GM15510 (cell line): Measurements from ENCODE around the gene CASP1.

Experiments used
- POLR2A ChIP-seq: IDR thresholded peaks from 3 replicates; pipeline ENCODE4 v1.6.1; 2011; ENCODE audit warnings: borderline replicate concordance; ENCODE audit not compliant: insufficient read length; ENCODE audit errors: extremely low read depth

CASP1 gene

DNA sequence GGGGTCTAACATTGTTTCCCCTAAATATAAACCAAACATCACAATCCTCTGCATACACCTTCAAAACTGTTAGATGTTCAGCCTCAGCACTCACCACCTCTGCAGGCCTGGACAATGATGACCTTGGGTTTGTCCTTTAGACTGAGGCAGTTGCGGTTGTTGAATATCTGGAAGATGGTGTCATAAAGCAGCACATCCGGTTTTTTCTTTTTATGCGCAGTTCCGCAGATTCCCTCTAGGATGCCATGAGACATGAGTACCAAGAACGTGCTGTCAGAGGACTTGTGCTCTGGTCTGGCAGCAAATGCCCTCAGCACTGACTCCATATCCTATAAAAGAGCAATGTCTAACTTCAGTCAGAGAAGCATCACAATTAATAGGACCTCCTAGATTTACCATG, 34.8 kb downstream of the CASP1 start:
- TF ChIP-seq POLR2A = no peak

GRCh38 chr11:104999721-105000120, 35.2 kb downstream of the CASP1 start:
- no peak for TF ChIP-seq POLR2A

DNA sequence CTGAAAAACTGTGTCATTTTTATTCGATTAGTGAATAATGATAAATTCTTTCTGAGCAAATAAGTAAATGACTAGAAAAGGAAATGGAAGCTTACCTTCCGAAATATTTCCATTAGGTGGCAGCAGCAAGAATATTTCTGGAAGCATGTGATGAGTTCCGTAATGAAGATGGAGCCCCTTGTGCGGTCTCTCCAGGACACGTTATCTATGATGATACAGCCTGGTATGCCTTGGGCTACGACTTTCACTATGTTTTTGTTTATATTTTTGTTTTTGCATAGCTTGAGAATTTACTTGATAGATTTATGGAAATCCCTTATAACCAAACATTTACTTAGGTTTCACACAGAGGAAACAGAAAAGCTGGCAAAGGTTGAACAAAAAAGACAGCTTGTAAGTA, 37.7 kb downstream of the CASP1 start:
- no peak for TF ChIP-seq POLR2A

DNA sequence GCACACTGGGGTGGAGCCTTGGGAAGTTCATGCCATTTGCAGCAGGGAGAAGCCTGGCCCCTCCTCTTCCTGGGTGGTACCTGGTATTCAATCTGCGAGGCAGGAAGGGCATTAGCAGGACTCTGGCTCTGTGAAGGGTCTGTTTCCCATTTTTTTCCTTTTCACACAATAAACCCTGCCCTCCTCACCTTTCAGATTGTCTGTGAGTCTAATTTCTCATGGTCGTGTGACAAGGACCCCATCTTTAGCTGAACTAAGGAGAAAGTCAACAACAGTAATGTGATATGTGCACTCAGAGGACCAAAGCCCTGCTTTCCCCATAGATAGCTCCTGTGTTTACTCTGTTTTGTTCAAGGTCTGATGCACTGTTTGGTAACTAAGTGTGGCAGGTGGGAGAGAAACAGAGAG, 39.9 kb downstream of the CASP1 start:
- TF ChIP-seq POLR2A = no peak

- TF ChIP-seq POLR2A = no peak
These were observed 42.2 kb downstream of the CASP1 start for GRCh38 chr11:104992781-104993180.

GRCh38 chr11:104991994-104992393, 43.0 kb downstream of the CASP1 start:
- TF ChIP-seq POLR2A = no peak

DNA sequence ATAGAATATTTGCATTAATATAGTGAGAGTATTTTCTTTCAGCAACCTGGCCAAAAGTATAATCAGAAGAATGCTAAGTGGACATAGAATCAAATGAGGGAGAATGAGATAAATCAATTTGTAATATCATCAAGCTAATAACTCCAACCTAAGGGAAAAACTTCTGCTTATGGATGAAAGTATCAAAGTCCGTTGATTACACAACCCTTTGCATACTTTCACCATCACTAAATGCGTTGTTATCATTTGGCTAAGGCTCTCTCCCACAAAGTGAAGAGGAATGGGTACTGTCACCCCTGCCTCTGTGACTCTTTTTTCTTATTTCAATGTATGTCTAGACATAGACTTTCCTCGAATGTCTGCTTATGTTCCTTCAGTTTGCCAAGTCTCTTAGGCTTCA, 50.1 kb downstream of the CASP1 start:
- TF ChIP-seq POLR2A = no peak

GRCh38 chr11:104979839-104980238, 55.1 kb downstream of the CASP1 start:
- TF ChIP-seq POLR2A = no peak
